Lung (tissue), 16 donors: ENCODE data around the gene MIEF2. TPM values are rescaled to one million over a fixed set of nuclear protein-coding genes. Genes with fewer than 3 reads are reported as not detected.
"Not testable (repeated sequence)": the region's sequence is repeated elsewhere in the genome, so short reads cannot be mapped to it uniquely, and the experiment has no call there.

Experiments
- ATAC-seq: fragments of 200-7000 bp; cut with Tn5 transposase; one replicate; pipeline ENCODE4 v1.9.1; 2020; ENCODE audit warnings: moderate number of reproducible peaks; ENCODE audit not compliant: insufficient read depth, low FRiP score
- DNase-seq, 3 donors: peaks; one replicate each; pipeline ENCODE4 v3.0.0-alpha.2; 2013 to 2017
- H3K27ac ChIP-seq, 2 donors: one replicate each; pipeline ENCODE4 v1.5.1; 2013; ENCODE audit warnings: mild to moderate bottlenecking in 2 of 2, moderate library complexity in 2 of 2, control low read depth in 1 of 2, inconsistent platforms in 1 of 2, low read depth in 1 of 2, low read length in 1 of 2
- H3K27me3 ChIP-seq, 3 donors: one replicate each; pipeline ENCODE4 v1.5.1; 2013; ENCODE audit warnings: low read length in 2 of 3; ENCODE audit not compliant: control insufficient read depth in 3 of 3, insufficient read depth in 3 of 3
- H3K36me3 ChIP-seq, 4 donors: one replicate each; pipeline ENCODE4 v1.5.1; 2013; ENCODE audit warnings: low read length in 4 of 4, mild to moderate bottlenecking in 1 of 4, moderate library complexity in 1 of 4; ENCODE audit not compliant: control insufficient read depth in 4 of 4, insufficient read depth in 4 of 4
- H3K4me1 ChIP-seq, 5 donors: one replicate each; pipeline ENCODE4 v1.5.1; 2013; ENCODE audit warnings: low read length in 5 of 5, mild to moderate bottlenecking in 2 of 5, moderate library complexity in 1 of 5; ENCODE audit not compliant: control insufficient read depth in 5 of 5, insufficient read depth in 5 of 5
- H3K4me3 ChIP-seq: one replicate; pipeline ENCODE4 v1.5.1; 2013; ENCODE audit warnings: mild to moderate bottlenecking, control low read depth, moderate library complexity
- H3K9ac ChIP-seq, 2 donors: one replicate each; pipeline ENCODE4 v1.5.1; 2013; ENCODE audit warnings: low read length in 2 of 2, control low read depth in 1 of 2; ENCODE audit not compliant: insufficient read depth in 1 of 2
- H3K9me3 ChIP-seq, 4 donors: one replicate each; pipeline ENCODE4 v1.5.1; 2013; ENCODE audit warnings: low read length in 3 of 4, mild to moderate bottlenecking in 1 of 4, moderate library complexity in 1 of 4; ENCODE audit not compliant: control insufficient read depth in 4 of 4, insufficient read depth in 3 of 4
- WGBS, 2 donors: extraction: QIAGEN DNeasy Blood & Tissue Kit; methylation state at CpG; one replicate each; pipeline ENCODE4 v1.1.7; 2013; 5-methylcytosine and 5-hydroxymethylcytosine counted together
- long read RNA-seq, 5 donors: transcript quantifications; one replicate each; lab custom pipeline, GENCODE V29; 2026
- polyA plus RNA-seq, 2 donors: library from polyadenylated mRNA; stranded (reverse); fragments of 200-250 nt; gene quantifications; one replicate each; pipeline ENCODE4 v1.2.1, GENCODE V29; 2013
- total RNA-seq, 2 donors: library from RNA; depleted of rRNA in 1 of 2; stranded (reverse); fragments of >200 nt in 1 of 2; gene quantifications; one replicate each; pipeline ENCODE4 v1.2.1, GENCODE V29; 2014 to 2021
- TF ChIP-seq, protein P1 (sequence below): IDR thresholded peaks from 2 replicates; pipeline ENCODE4 v1.5.1; 2012; ENCODE audit warnings: mild to moderate bottlenecking; ENCODE audit errors: control extremely low read depth, extremely low read depth
- donor health status: control.
- donor health status: control.
- donor health status: Bipolar disorder and iron deficiency.
- donor health status: healthy.
- donor health status: DM: yes; HTN: yes; CAD: no.

Gene MIEF2, protein sequence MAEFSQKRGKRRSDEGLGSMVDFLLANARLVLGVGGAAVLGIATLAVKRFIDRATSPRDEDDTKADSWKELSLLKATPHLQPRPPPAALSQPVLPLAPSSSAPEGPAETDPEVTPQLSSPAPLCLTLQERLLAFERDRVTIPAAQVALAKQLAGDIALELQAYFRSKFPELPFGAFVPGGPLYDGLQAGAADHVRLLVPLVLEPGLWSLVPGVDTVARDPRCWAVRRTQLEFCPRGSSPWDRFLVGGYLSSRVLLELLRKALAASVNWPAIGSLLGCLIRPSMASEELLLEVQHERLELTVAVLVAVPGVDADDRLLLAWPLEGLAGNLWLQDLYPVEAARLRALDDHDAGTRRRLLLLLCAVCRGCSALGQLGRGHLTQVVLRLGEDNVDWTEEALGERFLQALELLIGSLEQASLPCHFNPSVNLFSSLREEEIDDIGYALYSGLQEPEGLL
- 10 to 100 TPM; 15.5 to 24.1 TPM for total RNA-seq
- 10 to 100 TPM in 1 of 2 donors, 1 to 10 TPM in 1; 7.3 to 10.8 TPM for polyA plus RNA-seq
- long read RNA-seq, donor 1, partial matches to known transcripts, result 0 of 5 reads
- long read RNA-seq, donor 1, other reads (novel, unspliced or antisense), result 0 of 5 reads
- long read RNA-seq, donor 2, partial matches to known transcripts, result 0 of 1 reads
- long read RNA-seq, donor 2, other reads (novel, unspliced or antisense), result 0 of 1 reads
- long read RNA-seq, donor 3, partial matches to known transcripts, result 0 of 3 reads
- long read RNA-seq, donor 3, other reads (novel, unspliced or antisense), result 0 of 3 reads
- long read RNA-seq, donor 4, partial matches to known transcripts, result 0 of 4 reads
- long read RNA-seq, donor 4, other reads (novel, unspliced or antisense), result 0 of 4 reads
- long read RNA-seq, donor 5, partial matches to known transcripts, result 0 of 6 reads
- long read RNA-seq, donor 5, other reads (novel, unspliced or antisense), result 0 of 6 reads

DNA sequence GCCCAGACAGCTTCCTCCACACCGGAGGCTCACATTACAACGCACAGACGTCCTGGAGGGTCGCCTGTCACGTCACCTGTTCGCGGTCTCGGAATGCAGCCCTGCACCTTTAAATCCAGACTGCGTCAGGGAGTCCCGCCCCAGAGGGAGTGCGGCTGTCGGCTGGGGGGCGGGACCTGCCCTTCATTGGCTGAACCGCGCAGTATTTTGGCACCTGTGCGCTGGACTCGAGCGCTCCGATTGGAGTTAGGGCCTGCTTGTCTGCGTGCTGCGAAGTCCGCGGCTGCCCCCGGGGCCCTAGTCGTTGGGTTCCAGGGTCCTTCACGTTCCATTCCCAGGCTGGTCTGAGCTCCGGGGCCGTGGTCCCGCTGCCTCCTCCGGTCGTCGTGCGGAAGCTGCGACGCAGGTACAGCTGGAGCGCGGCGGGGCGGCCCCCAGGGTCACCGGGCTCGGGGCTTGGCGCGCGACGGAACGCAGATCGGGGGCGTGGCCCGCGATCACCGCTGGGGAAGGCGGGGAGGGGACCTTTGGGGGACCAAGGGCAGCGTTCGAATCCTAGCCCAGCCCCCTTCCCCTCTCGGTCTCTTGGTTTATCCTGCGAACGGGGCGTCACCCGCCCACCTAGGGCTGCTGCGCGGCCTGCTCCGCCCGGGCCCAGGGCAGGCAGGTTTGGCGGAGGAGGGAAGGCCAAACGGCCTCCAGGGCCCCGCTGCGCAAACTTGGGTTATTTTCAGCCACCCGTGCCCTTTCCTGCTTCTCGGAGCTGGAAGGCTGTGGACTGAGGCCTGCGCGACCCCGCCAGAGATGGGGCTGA lies at the start of gene MIEF2:
Gene MIEF2, plus strand, starts transcription at position 331 of the 814 bp plus-strand sequence. CDS start 2,059 bp downstream, outside the sequence.
- Histone ChIP-seq H3K27me3 (no peaks in the 10 kb centered on the region), H3K27ac (peak within 1 kb of the TSS; percentile 93 to 96), H3K9ac (peak within 1 kb of the TSS; percentile 68 to 95), H3K36me3 (peaks cover 7 to 29% (median 15%) of the 10 kb centered on the region in 4 donors), H3K4me1 (peaks cover 15 to 34% (median 18%) of the 10 kb centered on the region in 5 donors), H3K9me3 (no peaks in the 10 kb centered on the region), H3K4me3 (peak within 1 kb of the TSS; percentile 71)
- peak; percentile 96 to 98 (median 97) for DNase-seq
- TF ChIP-seq, protein P1, sequence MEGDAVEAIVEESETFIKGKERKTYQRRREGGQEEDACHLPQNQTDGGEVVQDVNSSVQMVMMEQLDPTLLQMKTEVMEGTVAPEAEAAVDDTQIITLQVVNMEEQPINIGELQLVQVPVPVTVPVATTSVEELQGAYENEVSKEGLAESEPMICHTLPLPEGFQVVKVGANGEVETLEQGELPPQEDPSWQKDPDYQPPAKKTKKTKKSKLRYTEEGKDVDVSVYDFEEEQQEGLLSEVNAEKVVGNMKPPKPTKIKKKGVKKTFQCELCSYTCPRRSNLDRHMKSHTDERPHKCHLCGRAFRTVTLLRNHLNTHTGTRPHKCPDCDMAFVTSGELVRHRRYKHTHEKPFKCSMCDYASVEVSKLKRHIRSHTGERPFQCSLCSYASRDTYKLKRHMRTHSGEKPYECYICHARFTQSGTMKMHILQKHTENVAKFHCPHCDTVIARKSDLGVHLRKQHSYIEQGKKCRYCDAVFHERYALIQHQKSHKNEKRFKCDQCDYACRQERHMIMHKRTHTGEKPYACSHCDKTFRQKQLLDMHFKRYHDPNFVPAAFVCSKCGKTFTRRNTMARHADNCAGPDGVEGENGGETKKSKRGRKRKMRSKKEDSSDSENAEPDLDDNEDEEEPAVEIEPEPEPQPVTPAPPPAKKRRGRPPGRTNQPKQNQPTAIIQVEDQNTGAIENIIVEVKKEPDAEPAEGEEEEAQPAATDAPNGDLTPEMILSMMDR, result no peak
- WGBS, 2 donors, result 0 to 1% methylated on average over 62 to 72 of the region's 72 CpGs
- peak; percentile 82 for ATAC-seq

DNA sequence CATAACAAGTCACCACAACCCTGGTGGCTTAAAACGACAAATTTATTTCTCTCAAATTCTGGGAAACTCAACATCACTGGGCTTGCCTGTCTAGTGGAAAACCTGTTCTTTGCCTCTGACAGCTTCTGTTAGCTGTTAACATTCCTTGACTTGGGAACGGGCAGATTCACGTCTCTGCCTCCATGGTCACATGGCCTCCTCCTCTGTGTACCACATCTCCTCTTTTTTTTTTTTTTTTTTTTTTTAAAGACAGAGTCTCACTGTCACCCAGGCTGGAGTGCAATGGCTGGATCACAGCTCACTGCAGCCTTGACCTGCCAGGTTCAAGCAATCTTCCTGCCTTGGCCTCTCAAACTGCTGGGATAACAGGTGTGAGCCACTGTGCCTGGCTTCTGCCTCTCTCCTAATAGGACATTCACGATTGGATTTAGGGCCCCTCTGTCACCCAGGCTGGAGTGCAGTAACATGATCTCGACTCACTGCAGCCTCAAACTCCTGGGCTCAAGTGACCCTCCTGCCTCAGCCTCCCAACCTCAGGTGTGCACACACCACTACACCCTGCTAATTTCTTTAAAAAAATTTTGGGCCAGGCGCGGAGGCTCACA lies 46.7 kb upstream of the MIEF2 start:
- ATAC-seq (no peak), DNase-seq (no peak)
- no peak overlapping the region for H3K4me3 ChIP-seq
- no peak overlapping the region for H3K27ac ChIP-seq
- TF ChIP-seq, protein P1, result no peak
- H3K9ac ChIP-seq, result no peak overlapping the region
- 73 to 76% methylated on average over 7 of the region's 7 CpGs for WGBS, 2 donors
- no peaks in the 10 kb centered on the region for H3K27me3 ChIP-seq
- H3K9me3 ChIP-seq, result no peaks in the 10 kb centered on the region
- peaks cover 0 to under 1% (median 0%) of the 10 kb centered on the region in 5 donors for H3K4me1 ChIP-seq
- peaks cover 4 to 22% (median 9%) of the 10 kb centered on the region in 4 donors for H3K36me3 ChIP-seq

DNA sequence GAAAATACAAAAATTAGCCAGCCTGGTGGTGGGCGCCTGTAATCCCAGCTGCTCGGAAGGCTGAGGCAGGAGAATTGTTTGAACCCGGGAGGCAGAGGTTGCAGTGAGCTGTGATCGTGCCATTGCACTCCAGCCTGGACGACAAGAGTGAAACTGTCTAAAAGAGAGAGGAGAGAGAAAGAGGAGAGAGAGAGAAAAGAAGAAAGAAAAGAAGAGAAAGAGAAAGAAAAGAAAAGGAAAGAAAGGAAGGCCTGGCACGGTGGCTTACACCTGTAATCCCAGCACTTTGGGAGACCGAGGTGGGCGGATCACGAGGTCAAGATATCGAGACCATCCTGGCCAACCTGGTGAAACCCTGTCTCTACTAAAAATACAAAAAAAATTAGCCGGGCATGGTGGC lies 43.6 kb upstream of the MIEF2 start:
- ATAC-seq, DNase-seq, H3K9ac ChIP-seq, H3K27ac ChIP-seq, H3K27me3 ChIP-seq, H3K36me3 ChIP-seq, H3K4me1 ChIP-seq, H3K4me3 ChIP-seq, H3K9me3 ChIP-seq: not testable (repeated sequence)
- 84 to 92% methylated on average over 11 of the region's 11 CpGs for WGBS, 2 donors
